SK-N-SH treated with all-trans-retinoic acid at 6 μM for 48 hours (cell line): ENCODE measurements around the gene PRDM11.

Experiments
- ISL1 ChIP-seq: fragments of 250-450 bp; sonication (Bioruptor Pico); IDR thresholded peaks from 2 replicates; pipeline ENCODE4 v2.1.2; 2022; ENCODE audit warnings: mild to moderate bottlenecking, moderate library complexity
- PPARA ChIP-seq: fragments of 250-450 bp; sonication (Bioruptor Pico); IDR thresholded peaks from 2 replicates; pipeline ENCODE4 v1.5.0; 2020; ENCODE audit warnings: mild to moderate bottlenecking, borderline replicate concordance
- ZNF565 ChIP-seq: fragments of 450-650 bp; formaldehyde crosslinking; conservative IDR thresholded peaks from 2 replicates; pipeline ENCODE4 v1.5.0; 2020; ENCODE audit warnings: low read depth, mild to moderate bottlenecking, moderate library complexity

DNA sequence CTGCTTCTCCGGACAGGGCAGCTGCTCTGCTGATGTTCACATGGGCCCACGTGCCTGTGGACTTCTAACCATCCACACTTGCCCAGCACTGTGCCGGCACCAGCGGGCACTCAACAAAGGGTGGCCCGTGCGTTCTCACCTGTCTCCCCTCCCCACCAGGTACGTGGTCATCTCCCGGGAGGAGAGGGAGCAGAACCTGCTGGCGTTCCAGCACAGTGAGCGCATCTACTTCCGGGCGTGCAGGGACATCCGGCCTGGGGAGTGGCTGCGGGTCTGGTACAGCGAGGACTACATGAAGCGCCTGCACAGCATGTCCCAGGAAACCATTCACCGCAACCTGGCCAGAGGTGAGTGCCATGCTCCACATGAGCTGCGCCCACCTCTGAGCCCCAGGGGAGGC is 73.0 kb downstream of the PRDM11 start:
- no peak for TF ChIP-seq ISL1
- TF ChIP-seq ZNF565: no peak
- no peak for TF ChIP-seq PPARA (CRISPR knock-in tag)
